HG03520 (cell line): ENCODE measurements around the gene PDE4D.
"Not testable (repeated sequence)": the region's sequence is repeated elsewhere in the genome, so short reads cannot be mapped to it uniquely, and the experiment has no call there.

Source experiments
- ATAC-seq: cut with Tn5 transposase; IDR thresholded peaks from one replicate; pipeline ENCODE4 v1.9.1; 2021; ENCODE audit warnings: mild to moderate bottlenecking, moderate library complexity; ENCODE audit not compliant: unreplicated experiment

PDE4D gene

GRCh38 chr5:59445741-59446140 is 447.8 kb downstream of the PDE4D start:
- ATAC-seq: no peak

- ATAC-seq: no peak
These were observed 454.2 kb downstream of the PDE4D start for GRCh38 chr5:59439303-59439702.

GRCh38 chr5:59437176-59437575 is 456.4 kb downstream of the PDE4D start:
- no peak for ATAC-seq

GRCh38 chr5:59436364-59437148 is 457.0 kb downstream of the PDE4D start:
- no peak for ATAC-seq

GRCh38 chr5:59433174-59433573 is 460.4 kb downstream of the PDE4D start:
- no peak for ATAC-seq

GRCh38 chr5:59430066-59430685 is 463.4 kb downstream of the PDE4D start:
- no peak for ATAC-seq

GRCh38 chr5:59428391-59428790 is 465.1 kb downstream of the PDE4D start:
- ATAC-seq: no peak

- no peak for ATAC-seq
These were observed 469.0 kb downstream of the PDE4D start for GRCh38 chr5:59424515-59424914.

GRCh38 chr5:59423021-59423420 is 470.5 kb downstream of the PDE4D start:
- no peak for ATAC-seq

- ATAC-seq: no peak
These were observed 471.3 kb downstream of the PDE4D start for GRCh38 chr5:59421986-59422941.

GRCh38 chr5:59420596-59420995 is 472.9 kb downstream of the PDE4D start:
- ATAC-seq: no peak

GRCh38 chr5:59418808-59419207 is 474.7 kb downstream of the PDE4D start:
- ATAC-seq: no peak

- ATAC-seq: no peak
These were observed 477.1 kb downstream of the PDE4D start for GRCh38 chr5:59416451-59416850.

- ATAC-seq: no peak
These were observed 477.5 kb downstream of the PDE4D start for GRCh38 chr5:59416026-59416425.

GRCh38 chr5:59412428-59412827 is 481.1 kb downstream of the PDE4D start:
- no peak for ATAC-seq

- ATAC-seq: not testable (repeated sequence)
These were observed 484.5 kb downstream of the PDE4D start for GRCh38 chr5:59408997-59409396.

GRCh38 chr5:59407967-59408366 is 485.6 kb downstream of the PDE4D start:
- ATAC-seq: no peak

GRCh38 chr5:59401637-59402036 is 491.9 kb downstream of the PDE4D start:
- no peak for ATAC-seq

GRCh38 chr5:59394956-59395355 is 498.6 kb downstream of the PDE4D start:
- not testable (repeated sequence) for ATAC-seq

- no peak for ATAC-seq
These were observed 499.7 kb downstream of the PDE4D start for GRCh38 chr5:59393585-59394420.
